Esophagus (tissue), 2 donors: ENCODE data around the gene AQP10. TPM values are rescaled to one million over a fixed set of nuclear protein-coding genes. Genes with fewer than 3 reads are reported as not detected.
A peak's percentile ranks its signal among the peaks of the same experiment; 100 is the strongest.
"Not testable (repeated sequence)": the region's sequence is repeated elsewhere in the genome, so short reads cannot be mapped to it uniquely, and the experiment has no call there.

Experiments
- H3K27ac ChIP-seq, 2 donors: one replicate each; pipeline ENCODE4 v1.5.1; 2013; ENCODE audit warnings: low read depth in 2 of 2, mild to moderate bottlenecking in 2 of 2, inconsistent platforms in 1 of 2, low read length in 1 of 2, moderate library complexity in 1 of 2
- H3K27me3 ChIP-seq, 2 donors: one replicate each; pipeline ENCODE4 v1.6.1; 2013; ENCODE audit warnings: low read length in 2 of 2, control low read depth in 1 of 2, mild to moderate bottlenecking in 1 of 2; ENCODE audit not compliant: insufficient read depth in 2 of 2, control insufficient read depth in 1 of 2
- H3K36me3 ChIP-seq, 2 donors: one replicate each; pipeline ENCODE4 v1.6.1; 2013; ENCODE audit warnings: low read length in 1 of 2; ENCODE audit not compliant: control insufficient read depth in 2 of 2, insufficient read depth in 2 of 2
- H3K4me1 ChIP-seq, 2 donors: one replicate each; pipeline ENCODE4 v1.6.1; 2013; ENCODE audit warnings: low read length in 1 of 2; ENCODE audit not compliant: control insufficient read depth in 2 of 2, insufficient read depth in 2 of 2
- H3K4me3 ChIP-seq, 2 donors: one replicate each; pipeline ENCODE4 v1.5.1; 2013; ENCODE audit warnings: low read length in 2 of 2, mild to moderate bottlenecking in 2 of 2, low read depth in 1 of 2, moderate library complexity in 1 of 2
- H3K9me3 ChIP-seq, 2 donors: one replicate each; pipeline ENCODE4 v1.6.1; 2013; ENCODE audit warnings: mild to moderate bottlenecking in 2 of 2, low read depth in 1 of 2, low read length in 1 of 2, moderate library complexity in 1 of 2; ENCODE audit not compliant: control insufficient read depth in 2 of 2, insufficient read depth in 1 of 2
- WGBS, 2 donors: extraction: QIAGEN DNeasy Blood & Tissue Kit; methylation state at CpG; one replicate each; pipeline ENCODE4 v1.1.7; 2013; 5-methylcytosine and 5-hydroxymethylcytosine counted together
- polyA plus RNA-seq, 2 donors: library from polyadenylated mRNA; stranded (reverse); fragments of 200-250 nt; gene quantifications; one replicate each; pipeline ENCODE4 v1.2.3, GENCODE V29; 2013
- donor health status: healthy with polysubstance abuse.
- donor health status: Bipolar disorder and iron deficiency.

Gene AQP10
- polyA plus RNA-seq, 2 donors: 0.02 TPM; not detected in 1

GRCh38 chr1:154318386-154318785 lies 2.5 kb upstream of the AQP10 start:
- Histone ChIP-seq H3K4me1 (peaks cover 0 to 3% of the 10 kb centered on the region in 2 donors), H3K27ac (no peak overlapping the region), H3K27me3 (no peaks in the 10 kb centered on the region), H3K9me3 (no peaks in the 10 kb centered on the region), H3K4me3 (no peak overlapping the region), H3K36me3 (no peaks in the 10 kb centered on the region)
- WGBS, 2 donors: 73 to 76% methylated on average over 4 of the region's 4 CpGs

- H3K27me3 ChIP-seq: not testable (repeated sequence)
Observed at GRCh38 chr1:154321609-154321934, 679 bp downstream of the AQP10 start.

GRCh38 chr1:154323493-154323892 lies 2.6 kb downstream of the AQP10 start:
- no peaks in the 10 kb centered on the region for H3K36me3 ChIP-seq
- WGBS, 2 donors: 82 to 88% methylated on average over 7 of the region's 7 CpGs
- no peak overlapping the region for H3K4me3 ChIP-seq
- H3K27ac ChIP-seq: no peak overlapping the region
- peaks cover 7 to 19% of the 10 kb centered on the region in 2 donors for H3K4me1 ChIP-seq
- H3K27me3 ChIP-seq: no peaks in the 10 kb centered on the region
- H3K9me3 ChIP-seq: no peaks in the 10 kb centered on the region

More at GRCh38 chr1:154321609-154321934, 679 bp downstream of the AQP10 start:
- H3K4me3 ChIP-seq, H3K4me1 ChIP-seq, H3K9me3 ChIP-seq, H3K36me3 ChIP-seq, H3K27ac ChIP-seq: not testable (repeated sequence)

GRCh38 chr1:154324241-154324640 lies 3.3 kb downstream of the AQP10 start:
- no peaks in the 10 kb centered on the region for H3K36me3 ChIP-seq
- H3K27me3 ChIP-seq: no peaks in the 10 kb centered on the region
- WGBS, 2 donors: 57 to 61% methylated on average over 2 of the region's 2 CpGs
- no peak overlapping the region for H3K4me3 ChIP-seq
- H3K4me1 ChIP-seq: peaks cover 7 to 19% of the 10 kb centered on the region in 2 donors
- H3K27ac ChIP-seq: peak overlapping the region in 1 of 2 donors; percentile 59
- no peaks in the 10 kb centered on the region for H3K9me3 ChIP-seq

GRCh38 chr1:154324669-154325582 lies 4.0 kb downstream of the AQP10 start, which contains the start of gene ATP8B2:
TSS of gene ATP8B2 (plus strand) at chr1:154325525. CDS start at chr1:154328142, 2,617 bp downstream.
- 0 to 1% methylated on average over 55 to 56 of the region's 56 CpGs for WGBS, 2 donors
- H3K4me1 ChIP-seq: peaks cover 7 to 19% of the 10 kb centered on the region in 2 donors
- H3K4me3 ChIP-seq: peak within 1 kb of the TSS; percentile 56 to 60
- H3K36me3 ChIP-seq: no peaks in the 10 kb centered on the region
- no peaks in the 10 kb centered on the region for H3K27me3 ChIP-seq
- H3K9me3 ChIP-seq: no peaks in the 10 kb centered on the region
- H3K27ac ChIP-seq: peak within 1 kb of the TSS; percentile 89 to 90

- Histone ChIP-seq H3K36me3 (peaks cover 0 to 2% of the 10 kb centered on the region in 2 donors), H3K27me3 (no peaks in the 10 kb centered on the region), H3K4me1 (peaks cover 7 to 19% of the 10 kb centered on the region in 2 donors), H3K27ac (peak overlapping the region; percentile 89 to 90), H3K4me3 (peak overlapping the region; percentile 56 to 60), H3K9me3 (no peaks in the 10 kb centered on the region)
- 1 to 2% methylated on average over 55 to 63 of the region's 63 CpGs for WGBS, 2 donors
Observed at GRCh38 chr1:154325583-154326545, 5.0 kb downstream of the AQP10 start.

GRCh38 chr1:154326546-154327465 lies 5.9 kb downstream of the AQP10 start:
- no peaks in the 10 kb centered on the region for H3K27me3 ChIP-seq
- peak overlapping the region; percentile 56 to 60 for H3K4me3 ChIP-seq
- H3K27ac ChIP-seq: peak overlapping the region; percentile 89 to 90
- H3K9me3 ChIP-seq: no peaks in the 10 kb centered on the region
- H3K4me1 ChIP-seq: peaks cover 7 to 16% of the 10 kb centered on the region in 2 donors
- H3K36me3 ChIP-seq: peaks cover 0 to 6% of the 10 kb centered on the region in 2 donors
- 29 to 45% methylated on average over 6 of the region's 6 CpGs for WGBS, 2 donors

GRCh38 chr1:154327466-154328317 lies 6.8 kb downstream of the AQP10 start:
- Histone ChIP-seq H3K9me3 (no peaks in the 10 kb centered on the region), H3K27ac (peak overlapping the region; percentile 52 to 90), H3K36me3 (peaks cover 6% of the 10 kb centered on the region in 2 donors), H3K4me3 (peak overlapping the region; percentile 46 to 48), H3K4me1 (peaks cover 7 to 16% of the 10 kb centered on the region in 2 donors), H3K27me3 (no peaks in the 10 kb centered on the region)
- WGBS, 2 donors: 28 to 39% methylated on average over 5 of the region's 5 CpGs
